RKO (cell line): ENCODE measurements around the gene CDT1.
A peak's percentile ranks its signal among the peaks of the same experiment; 100 is the strongest.

Source experiments
- DNase-seq: peaks from one replicate; pipeline ENCODE4 v3.0.0-alpha.2; 2016; ENCODE audit warnings: low spot score

CDT1 gene

DNA sequence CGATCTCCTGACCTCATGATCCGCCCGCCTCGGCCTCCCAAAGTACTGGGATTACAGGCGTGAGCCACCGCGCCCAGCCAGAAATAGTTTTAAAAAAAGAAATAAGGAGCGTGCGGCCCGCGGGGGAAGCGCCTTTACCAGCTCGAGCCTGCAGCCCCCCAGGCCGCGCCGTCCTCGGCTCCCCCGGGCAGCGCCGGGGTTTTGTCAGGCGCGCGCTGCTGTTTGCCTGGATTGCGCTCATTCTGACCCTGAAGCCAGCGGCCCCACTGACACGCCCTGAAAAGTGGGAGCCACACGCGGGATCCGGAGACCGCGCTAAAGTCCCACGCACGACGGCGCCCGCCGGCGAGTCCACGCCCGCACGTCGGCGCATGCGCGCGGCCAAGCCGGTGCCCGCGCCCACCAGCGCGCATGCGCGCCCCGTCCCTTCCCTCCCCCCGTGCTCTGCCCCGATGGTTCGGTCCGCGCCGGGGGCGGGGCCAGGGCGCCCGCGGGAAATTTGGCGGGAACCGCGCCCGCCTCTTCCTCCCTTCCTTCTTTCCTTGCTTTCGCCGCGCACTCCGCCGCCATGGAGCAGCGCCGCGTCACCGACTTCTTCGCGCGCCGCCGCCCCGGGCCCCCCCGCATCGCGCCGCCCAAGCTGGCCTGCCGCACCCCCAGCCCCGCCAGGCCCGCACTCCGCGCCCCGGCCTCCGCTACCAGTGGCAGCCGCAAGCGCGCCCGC is at the start of gene CDT1:
Gene CDT1, plus strand, starts transcription at position 526 of the 724 bp plus-strand sequence. Its CDS starts 43 bp downstream, at position 569.
- DNase-seq: peak; percentile 83

DNA sequence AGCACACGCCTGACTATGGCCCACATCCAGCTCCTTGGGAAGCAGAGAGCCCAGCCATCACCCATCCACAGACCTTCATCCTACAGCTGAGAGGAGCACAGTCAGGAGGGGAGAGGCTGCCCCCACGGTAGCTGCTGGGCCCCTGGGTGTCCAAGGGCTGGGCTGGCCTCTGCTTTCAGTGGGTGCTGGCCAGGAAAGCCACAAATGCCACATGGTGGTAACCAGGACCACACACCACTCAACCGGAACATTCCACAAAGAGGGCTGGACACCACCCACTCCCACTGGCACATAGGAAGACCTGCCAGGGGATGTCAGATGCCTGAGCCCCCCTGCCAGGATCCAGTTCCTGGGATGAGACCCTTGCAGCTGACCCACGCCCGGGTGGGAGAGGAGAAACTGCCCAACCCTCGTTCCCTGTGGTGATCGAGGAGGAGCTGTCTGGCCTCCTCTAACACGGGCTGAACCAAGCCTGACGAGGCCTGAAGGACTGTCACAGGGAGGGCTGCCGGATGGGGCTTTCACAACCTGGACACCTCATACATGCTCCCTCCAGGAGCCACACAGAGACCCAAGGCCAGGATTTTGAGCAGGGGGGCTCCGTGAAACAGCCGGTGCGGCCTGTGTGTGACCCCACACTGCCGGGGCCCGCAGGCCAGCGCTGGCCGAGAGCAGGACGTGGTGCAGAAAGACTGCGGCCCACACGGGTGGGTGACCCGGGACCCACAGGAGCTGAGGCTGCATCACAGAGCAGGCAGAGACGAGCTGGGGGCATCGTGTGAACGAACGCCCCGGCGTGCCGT is 49.3 kb upstream of the CDT1 start:
- no peak for DNase-seq

DNA sequence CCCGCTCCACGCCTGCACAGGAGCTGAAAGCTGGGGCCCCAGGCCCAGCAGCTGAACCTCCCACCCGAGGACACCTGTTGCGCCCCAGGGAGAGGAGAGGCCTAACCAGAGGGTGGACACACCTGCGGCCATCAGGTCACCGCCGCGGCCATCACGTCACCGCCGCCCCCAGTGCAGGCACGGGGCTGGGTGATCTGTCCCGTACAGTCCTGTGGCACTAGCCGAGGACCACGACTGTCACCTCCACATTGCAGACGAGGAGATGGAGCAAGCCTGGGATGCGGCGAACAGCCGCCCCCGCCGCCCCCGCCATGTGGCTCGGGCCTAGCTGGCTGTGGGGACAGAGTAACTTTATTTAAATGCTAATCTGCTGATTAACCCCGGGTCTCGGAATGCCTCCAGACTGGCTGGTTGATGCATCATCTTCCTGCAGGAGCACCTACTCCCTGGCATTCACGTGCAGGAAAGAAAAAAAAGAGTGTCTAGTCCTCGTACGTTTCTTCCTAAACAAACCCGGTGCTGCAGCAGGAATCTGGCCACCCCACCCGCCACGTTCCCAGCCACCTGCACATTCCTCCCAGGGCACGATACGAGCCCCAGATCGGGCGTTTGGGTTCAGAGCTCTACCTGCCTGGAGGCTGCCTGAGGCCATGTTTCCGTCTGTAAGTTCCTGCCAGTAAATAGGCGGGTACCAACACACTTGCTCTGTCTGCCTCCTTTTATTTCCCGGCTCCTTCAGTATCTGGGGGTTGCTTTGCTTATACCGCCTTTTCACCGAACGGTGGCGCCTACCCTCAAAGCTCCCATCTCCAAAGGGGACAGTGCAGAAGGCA is 48.5 kb upstream of the CDT1 start:
- DNase-seq: no peak

- DNase-seq: no peak
Observed at GRCh38 chr16:88755745-88756443, 47.7 kb upstream of the CDT1 start.

GRCh38 chr16:88758227-88758943 is 45.2 kb upstream of the CDT1 start:
- DNase-seq: no peak

DNA sequence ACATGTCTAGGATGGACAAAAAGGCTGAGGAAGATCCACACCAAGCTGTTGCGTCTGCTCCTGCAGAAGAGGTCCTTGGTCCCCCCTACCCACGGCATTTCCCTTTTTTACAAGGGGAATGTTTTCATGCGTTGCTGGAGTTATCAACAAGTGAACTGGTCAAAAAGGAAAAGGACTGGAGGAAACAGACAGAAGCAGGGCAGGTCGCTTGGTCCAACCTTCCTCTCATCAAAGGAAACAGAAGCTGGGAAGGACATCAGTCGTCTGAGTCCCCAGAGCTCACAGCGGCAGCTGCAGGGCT is 44.7 kb upstream of the CDT1 start:
- DNase-seq: no peak

- DNase-seq: no peak
Observed at GRCh38 chr16:88759245-88759975, 44.2 kb upstream of the CDT1 start.

GRCh38 chr16:88759976-88760350 is 43.6 kb upstream of the CDT1 start:
- DNase-seq: no peak

GRCh38 chr16:88760424-88761142 is 43.0 kb upstream of the CDT1 start:
- DNase-seq: no peak

GRCh38 chr16:88761143-88761534 is 42.5 kb upstream of the CDT1 start:
- no peak for DNase-seq

- no peak for DNase-seq
Observed at GRCh38 chr16:88761830-88762229, 41.8 kb upstream of the CDT1 start.

- DNase-seq: no peak
Observed at GRCh38 chr16:88762258-88762870, 41.2 kb upstream of the CDT1 start.

- no peak for DNase-seq
Observed at GRCh38 chr16:88762941-88763340, 40.6 kb upstream of the CDT1 start.

GRCh38 chr16:88763502-88764053 is 40.0 kb upstream of the CDT1 start:
- no peak for DNase-seq

DNA sequence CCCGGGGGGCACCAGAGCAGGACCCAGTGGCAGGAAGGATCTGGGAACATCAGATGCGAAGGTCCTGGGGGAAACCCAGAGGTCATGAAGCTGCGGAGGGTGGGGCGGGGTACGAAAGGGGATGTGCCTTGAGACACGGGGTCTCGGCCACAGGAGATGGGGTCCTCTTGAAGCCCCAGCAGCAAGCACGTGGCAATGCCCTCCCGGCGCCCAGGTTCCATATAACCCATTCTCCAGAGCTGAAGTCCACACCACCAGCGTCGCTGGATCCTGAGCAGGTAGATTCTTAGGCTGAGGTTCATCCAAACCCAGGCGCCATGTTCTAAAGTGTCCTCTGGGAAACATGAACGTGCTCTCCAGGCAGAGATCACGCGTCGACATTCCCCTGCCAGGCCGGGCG is 39.5 kb upstream of the CDT1 start:
- DNase-seq: no peak

DNA sequence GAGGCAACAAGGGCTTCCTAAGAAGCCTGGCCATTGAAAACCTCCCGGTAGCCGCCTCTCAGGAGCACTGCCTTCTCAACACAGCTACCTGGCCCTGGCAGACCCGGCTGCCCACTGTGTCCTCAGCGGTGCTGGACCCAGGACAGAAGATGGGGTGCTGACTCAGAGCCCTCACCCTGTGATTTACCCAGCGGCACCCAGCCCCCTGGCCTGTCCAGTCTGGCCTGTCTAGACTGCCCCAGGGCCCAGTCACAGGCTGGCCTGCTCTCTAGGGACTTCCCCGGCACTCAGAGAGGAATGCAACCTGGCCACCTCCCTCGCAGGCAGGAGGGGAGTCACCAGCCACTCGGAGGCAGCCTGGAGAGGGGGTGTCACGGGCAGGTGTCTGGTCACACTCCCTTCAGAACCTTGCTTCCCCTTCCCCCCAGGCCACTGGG is 38.7 kb upstream of the CDT1 start:
- DNase-seq: no peak

DNA sequence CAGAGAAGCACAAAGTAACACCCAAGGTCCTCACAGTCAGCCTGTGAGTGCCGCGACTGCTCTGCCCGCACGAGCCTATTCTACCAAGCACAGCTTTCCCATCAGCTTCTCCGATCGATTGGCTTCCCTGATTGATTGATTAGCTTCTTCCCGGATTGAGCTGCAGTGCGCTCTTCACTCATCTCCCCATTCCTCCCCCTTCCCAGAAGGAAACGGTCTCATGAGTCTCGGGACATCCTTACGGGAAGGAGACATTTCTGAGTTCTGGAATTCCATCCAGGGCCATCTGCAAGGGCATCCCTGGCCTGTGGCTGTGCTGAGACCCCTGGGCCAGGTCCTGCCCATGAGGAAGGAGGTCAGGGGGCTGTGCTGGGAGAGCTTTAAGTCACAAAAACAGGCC is 36.6 kb upstream of the CDT1 start:
- no peak for DNase-seq

DNA sequence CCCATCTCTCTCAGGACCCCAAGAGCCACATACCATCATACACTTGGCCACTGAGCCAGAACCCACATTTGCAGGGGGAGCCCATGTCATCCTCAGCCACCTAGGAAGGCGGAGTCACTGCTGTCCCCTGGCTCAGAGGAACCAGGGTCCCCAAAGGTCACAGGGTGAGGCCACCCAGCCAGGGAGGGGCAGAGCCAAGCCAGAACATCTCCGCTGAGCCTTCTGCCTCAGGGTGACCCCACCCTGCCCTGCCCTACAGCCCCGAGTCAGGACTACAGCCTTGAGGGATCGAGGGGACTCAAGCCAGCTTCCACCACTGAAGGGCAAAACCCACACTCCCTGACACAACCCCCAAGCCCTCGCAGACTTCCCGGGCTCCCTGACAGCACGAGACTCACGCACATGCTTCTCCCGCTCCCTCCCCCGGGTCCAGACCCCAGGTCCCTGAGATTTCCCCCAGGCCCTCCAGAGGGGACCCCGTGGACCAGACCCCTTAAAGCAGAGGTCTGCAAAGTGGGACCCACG is 36.0 kb upstream of the CDT1 start:
- DNase-seq: no peak
